Amniotic stem cell (primary cell): ENCODE measurements around the gene IQGAP2.
"Not testable (repeated sequence)": the region's sequence is repeated elsewhere in the genome, so short reads cannot be mapped to it uniquely, and the experiment has no call there.

Source experiments
- DNase-seq: peaks from one replicate; lab custom pipeline; 2025; lab: John Stamatoyannopoulos, UW

The IQGAP2 gene

DNA sequence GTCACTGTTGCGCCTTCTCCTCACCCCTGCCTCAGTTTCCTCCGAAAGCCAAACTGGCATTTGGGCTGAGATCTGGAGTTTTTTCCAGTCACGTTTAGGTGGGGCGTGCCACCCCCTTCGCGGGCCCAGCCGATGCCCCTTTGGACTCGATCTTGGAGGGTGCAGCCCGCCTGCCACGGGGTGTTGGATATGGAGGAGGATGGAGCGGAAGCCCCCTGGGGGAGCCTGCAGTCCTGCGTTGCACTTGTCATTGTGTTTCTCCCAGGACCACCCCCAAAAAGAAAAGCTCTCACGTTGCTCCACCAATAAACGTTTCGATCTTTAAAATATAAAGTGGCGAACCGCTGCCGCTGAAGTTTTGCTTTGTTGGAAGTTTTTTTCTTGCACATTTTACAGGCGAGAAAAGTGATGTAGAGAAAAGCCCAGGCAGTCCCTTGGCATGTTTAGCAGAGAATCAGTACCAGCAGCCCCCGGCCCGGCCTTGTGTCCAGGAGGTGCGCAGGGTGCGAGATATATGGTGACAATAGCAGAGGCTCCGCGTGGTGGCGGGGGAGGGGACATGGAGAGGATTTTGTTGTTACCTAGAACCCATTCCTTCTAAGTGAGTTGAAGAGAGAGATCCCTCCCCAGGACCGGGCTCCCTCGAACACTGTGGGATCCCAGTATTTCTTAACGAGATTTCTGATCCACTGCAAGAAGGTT lies 313.5 kb downstream of the IQGAP2 start:
- DNase-seq, result no peak

DNA sequence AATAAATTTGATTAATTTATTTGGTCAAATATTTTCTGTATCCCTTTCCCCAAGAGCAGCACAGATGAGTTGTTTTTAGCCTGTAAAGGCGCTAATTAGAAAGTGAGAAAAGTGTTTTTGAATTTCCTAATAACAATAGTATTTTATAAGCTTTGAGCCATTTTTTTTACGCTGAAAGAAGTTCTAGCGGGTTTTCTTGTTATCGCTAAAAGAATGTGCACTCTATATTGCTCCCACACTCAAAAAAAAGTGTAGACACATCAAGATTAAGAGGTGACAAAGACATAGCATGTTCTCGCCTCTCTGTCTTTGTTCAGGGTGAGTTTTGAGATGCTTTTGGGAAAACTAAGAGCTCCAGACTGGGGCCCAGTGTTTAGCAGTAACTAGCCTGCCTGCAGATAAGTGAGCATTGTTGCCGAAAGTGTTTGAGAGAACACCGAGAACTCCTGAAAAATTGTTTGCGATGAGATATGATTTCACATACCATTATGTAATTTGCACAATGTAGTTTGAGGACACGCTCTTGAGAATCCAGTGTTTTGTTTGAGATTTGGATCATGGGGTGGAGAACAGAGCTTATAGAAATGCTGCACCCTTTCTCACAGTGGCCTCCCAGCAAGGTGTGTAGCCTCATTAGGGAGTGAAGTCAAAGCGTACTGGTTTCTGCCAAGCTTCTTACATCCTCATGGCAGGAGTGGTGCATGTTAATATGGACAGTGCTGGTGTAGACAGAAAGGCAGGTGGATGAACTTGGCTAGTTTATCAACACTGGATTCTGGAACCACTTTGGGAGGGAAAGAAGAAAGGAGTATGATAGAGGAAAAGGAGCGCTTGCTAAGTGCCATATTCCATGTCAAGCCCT lies 314.4 kb downstream of the IQGAP2 start:
- no peak for DNase-seq

DNA sequence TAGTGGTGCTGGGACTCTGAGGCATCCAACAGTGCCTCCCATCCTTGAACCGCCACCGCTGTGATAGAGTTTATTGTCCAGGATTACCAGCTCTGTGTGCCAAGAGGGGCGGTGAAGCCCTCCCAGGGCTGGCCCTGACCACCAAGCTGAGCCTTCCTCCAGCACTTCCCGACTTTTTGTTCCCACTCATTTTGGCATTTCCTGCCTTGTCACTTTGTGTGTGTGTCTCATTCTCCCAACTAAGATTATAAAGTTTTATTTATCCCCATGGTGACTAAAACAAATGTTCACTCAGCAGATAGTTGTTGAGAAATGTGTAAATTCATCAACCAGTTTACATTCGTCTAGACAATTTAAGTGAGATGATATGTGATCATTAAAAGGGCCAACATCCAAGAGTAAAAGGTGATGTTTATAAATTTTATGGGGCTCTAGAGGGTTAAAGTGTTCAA lies 315.3 kb downstream of the IQGAP2 start:
- DNase-seq, result no peak

DNA sequence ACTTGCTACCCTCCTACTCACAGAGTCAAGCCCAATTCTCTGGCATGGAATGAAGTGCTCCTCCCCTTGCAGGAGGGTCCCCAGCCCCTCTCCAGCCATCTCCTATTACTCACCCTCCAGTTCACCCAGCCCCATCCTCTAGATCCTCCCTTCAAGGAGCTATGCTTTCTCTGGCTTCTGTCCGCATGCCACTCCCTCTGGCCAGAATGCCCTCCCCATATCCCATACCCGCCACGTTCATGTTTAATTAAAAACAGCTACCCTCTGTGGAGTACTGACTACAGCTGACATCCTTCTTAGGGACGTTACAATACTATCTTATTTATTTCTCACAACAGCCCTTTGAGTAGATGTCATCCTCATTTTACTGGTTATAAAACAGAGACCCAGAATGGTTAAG lies 315.8 kb downstream of the IQGAP2 start:
- no peak for DNase-seq

DNA sequence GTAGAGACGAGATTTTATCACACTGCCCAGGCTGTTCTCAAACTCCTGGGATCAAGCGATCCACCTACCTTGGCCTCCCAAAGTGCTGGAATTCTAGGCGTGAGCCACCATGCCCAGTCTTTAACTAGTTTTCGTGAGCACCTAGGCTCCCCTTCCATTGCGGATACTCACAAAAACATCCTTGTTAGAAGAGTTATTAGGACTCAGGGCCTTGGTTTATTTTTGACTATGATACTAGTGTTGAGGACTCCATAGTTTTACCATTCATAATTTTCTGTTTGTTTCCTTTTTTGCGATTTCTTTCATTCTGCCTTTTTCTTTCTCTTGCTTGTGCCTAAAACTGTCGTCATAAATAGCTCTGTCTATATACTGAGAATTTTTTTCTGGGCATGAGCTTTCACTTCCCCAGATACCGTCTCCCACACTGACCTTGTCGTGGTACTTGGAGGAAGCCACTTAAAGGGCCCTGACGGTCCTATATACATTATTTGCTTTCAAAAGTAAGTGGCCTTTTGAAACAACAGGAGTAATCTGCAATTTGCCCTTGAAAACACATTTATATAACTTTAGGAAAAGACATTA lies 318.0 kb downstream of the IQGAP2 start:
- no peak for DNase-seq

DNA sequence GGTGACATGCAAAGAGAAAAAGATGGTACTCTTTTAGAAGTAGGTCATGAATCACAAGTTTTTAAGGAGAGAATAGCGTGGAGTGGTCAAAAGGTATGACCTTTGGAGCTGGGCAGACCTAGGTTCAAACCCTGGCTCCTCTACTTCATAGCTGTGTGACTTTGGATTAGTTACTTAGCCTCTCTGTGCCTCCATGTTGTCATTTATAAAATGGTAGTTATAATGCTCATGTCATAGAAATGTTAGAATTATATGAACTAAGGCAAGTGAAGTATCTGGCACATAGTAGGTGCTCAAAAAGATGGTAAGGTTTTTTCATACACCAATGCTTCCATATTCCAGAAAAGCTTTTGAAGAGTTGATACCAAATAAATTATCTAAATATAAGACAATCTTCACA lies 320.2 kb downstream of the IQGAP2 start:
- no peak for DNase-seq

DNA sequence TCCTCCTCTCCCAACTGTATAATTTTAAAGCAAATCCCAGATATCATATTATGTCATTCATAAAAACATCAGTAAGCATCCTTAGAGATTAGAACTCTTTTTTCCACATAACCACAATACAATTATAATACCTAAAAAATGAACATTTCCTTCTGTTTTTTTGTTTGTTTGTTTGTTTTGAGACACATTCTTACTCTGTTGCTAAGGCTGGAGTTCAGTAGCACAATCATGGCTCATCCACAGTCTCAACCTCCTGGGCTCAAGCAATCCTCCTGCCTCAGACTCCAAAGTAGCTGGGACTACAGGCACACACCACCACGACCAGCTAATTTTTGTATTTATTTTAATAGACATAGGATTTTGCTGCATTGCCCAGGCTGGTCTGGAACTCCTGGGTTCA lies 320.8 kb downstream of the IQGAP2 start:
- DNase-seq, result no peak

DNA sequence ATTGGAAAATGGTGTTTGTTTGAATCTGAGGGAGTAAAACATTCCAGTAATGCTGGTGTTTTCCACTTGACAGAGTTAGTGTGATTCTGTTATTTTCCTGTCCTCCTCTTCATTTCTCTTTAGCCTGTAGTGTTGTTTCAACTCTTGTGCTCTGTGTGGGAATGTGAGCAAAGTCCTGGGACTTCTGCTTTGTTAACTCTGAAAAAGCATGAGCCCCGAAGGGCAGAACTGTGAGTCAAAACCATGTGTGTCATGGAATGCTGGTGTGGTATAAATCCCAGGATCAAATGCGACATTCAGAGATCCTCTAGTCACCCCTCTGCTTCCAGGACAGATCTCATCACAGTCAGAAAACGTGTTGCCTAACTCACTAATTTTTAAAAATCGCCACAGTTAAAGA lies 321.8 kb downstream of the IQGAP2 start:
- DNase-seq, result no peak

DNA sequence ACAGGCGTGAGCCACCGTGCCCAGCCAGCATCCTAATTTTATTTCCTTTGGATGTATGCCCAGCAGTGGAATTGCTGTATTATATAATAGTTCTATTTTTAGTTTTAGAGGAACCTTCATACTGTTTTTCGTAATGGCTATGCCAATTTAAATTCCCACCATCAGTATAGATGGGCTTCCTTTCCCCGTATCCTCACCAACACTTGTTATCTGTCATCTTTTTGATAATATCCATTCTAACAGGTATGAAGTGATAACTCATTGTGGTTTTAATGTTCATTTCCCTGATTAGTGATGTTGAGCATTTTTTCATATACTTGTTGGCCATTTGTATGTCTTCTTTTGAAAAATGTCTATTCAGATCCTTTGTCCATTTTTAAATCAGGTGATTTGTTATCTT lies 325.9 kb downstream of the IQGAP2 start:
- DNase-seq, result no peak

DNA sequence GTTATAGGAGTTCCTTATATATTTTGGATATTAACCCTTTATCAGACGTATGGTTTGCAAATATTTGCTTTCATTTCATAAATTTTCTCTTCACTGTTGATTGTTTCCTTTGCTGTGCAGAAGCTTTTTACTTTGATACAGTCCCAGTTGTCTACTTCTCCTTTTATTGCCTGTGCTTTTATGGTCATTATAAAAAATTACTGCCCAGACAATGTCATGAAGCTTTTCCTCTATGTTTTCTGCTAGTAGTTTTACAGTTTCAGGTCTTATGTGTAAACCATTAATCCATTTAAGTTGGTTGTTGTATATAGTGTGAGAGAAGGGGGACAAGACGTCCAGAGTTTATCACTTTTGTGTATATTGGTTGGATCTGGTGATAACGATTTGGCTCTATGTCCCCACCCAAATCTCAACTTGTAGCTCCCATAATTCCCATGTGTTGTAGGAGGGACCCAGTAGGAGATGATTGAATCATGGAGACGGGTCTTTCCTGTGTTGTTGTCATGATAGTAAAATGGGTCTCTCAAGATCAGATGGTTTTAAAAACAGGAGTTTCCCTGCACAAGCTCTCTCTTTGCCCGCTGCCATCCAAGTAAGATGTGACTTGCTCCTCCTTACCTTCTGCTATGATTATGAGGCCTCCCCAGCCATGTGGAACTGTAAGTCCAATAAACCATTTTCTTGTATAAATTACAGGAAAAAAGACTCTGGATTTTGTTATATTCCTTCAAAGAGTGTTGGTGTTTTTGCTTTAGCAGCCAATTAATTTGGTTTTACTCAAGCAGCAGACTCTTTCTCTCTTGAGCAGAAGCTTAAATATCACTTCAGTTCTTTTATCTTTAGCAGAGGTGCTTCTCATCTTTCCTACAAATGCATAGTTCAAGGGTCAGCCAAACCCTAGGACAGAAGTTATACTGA lies 326.5 kb downstream of the IQGAP2 start:
- no peak for DNase-seq

DNA sequence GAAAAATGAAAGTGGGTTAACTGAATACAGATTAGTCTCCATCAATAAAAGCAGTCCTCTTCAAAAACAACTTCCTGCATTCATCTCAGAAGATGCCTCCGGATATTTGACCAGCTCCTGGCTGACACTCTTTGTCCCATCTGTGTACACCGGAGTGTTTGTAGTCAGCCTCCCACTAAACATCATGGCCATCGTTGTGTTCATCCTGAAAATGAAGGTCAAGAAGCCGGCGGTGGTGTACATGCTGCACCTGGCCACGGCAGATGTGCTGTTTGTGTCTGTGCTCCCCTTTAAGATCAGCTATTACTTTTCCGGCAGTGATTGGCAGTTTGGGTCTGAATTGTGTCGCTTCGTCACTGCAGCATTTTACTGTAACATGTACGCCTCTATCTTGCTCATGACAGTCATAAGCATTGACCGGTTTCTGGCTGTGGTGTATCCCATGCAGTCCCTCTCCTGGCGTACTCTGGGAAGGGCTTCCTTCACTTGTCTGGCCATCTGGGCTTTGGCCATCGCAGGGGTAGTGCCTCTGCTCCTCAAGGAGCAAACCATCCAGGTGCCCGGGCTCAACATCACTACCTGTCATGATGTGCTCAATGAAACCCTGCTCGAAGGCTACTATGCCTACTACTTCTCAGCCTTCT lies 329.4 kb downstream of the IQGAP2 start:
- no peak for DNase-seq

DNA sequence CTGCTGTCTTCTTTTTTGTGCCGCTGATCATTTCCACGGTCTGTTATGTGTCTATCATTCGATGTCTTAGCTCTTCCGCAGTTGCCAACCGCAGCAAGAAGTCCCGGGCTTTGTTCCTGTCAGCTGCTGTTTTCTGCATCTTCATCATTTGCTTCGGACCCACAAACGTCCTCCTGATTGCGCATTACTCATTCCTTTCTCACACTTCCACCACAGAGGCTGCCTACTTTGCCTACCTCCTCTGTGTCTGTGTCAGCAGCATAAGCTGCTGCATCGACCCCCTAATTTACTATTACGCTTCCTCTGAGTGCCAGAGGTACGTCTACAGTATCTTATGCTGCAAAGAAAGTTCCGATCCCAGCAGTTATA lies 329.9 kb downstream of the IQGAP2 start:
- DNase-seq, result no peak

DNA sequence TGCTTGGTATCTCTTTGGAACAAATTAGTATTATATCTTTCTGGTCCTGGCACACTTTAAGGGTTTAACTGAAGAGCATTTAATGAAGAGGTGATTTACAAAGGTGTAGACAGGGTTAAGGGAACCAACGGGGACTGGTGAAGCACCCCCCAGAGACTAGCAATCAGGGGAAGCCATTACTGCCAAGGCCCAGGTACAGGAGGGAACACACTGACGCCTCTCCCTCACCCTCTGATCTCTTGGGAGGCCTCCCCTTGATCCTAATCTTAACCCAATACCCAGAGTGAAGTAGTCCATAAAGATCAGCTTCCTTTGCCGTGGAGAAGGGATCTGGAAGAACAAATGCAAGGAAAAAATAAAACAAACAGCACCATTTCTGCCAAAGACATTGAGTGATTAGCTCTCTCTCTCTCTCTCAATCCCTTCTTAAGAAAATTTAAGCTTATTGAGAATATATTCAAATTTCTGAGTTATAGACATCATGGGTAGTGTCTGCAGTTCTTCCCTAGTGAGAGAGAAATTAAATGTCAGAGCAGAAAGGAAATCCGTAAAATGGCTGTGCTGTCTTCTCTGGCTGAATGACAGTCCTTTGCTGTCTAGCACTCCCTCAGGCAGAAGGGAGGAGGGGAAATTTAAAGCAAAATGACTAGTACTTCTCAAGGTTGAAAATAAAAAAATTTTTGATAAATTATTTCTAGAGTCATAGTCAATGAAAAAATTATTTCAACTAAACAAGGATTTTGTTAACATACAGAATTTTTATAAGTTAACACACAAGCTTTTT lies 332.9 kb downstream of the IQGAP2 start:
- DNase-seq, result no peak

DNA sequence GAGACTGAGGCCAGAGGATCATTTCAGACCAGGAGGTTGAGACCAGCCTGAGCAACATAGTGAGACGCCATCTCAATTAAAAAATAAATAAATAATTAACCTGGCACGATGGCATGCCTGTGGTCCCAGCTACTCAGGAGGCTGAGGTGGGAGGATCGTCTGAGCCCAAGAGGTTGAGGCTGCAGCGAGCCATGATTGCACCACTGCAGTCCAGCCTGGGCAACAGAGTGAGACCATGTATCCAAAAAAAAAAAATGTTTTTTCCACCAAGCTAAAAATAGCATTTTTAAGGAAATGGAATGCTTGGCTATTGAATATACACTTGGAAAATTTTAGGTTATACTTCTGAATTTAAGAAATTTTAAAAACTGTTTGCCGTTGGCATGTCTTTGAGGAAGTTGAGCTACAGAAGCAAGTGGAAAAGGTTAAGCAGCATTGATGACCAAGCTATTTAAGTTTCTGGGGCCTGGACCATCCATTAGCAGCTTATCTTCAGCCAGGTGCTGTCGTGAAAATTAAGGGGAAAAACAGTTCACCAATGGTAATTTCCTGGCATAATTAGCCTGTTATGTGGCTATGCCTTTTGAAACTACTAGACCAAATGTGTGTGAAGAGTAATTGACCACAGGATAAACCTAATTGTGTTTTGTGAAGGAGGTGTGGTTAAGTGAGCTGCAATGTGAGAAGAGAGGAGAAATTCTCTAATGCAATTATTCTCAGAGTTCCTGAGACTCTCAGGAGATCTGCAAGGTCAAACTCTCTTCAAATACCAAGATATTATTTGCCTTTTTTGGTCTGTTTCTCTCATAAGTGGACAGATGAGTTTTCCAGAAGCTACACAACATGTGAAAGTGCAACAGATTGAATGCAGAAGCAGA lies 333.8 kb downstream of the IQGAP2 start:
- no peak for DNase-seq

DNA sequence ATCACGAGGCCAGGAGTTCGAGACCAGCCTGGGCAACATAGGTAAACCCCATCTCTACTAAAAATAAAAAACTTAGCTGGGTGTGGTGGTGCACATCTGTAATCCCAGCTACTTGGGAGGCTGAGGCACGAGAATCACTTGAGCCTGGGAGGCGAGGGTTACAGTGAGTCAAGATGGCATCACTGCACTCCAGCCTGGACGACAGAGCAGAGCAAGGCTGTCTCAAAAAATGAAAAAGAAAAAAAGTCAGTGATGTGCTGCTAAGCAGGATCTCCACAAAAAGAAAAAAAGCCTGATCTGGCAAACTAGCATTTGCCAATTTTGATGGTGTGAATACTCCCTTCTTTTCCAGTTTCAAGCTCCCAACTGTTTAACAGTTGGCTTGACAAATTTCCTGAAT lies 334.8 kb downstream of the IQGAP2 start:
- DNase-seq, result no peak

DNA sequence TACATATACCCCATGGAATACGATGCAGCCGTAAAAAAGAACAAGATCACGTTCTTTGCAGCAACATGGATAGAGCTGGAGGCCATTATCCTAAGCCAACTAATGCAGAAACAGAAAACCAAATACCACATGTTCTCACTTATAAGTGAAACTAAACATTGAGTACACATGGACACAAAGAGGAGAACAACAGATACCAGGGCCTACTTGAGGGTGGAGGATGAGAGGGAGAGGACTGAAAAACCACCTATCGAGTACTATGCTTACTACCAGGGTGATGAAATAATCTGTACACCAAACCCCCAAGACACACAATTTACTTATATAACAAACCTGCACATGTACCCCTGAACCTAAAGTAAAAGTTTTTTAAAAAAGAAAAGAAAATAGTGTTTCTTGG lies 338.4 kb downstream of the IQGAP2 start:
- not testable (repeated sequence) for DNase-seq

DNA sequence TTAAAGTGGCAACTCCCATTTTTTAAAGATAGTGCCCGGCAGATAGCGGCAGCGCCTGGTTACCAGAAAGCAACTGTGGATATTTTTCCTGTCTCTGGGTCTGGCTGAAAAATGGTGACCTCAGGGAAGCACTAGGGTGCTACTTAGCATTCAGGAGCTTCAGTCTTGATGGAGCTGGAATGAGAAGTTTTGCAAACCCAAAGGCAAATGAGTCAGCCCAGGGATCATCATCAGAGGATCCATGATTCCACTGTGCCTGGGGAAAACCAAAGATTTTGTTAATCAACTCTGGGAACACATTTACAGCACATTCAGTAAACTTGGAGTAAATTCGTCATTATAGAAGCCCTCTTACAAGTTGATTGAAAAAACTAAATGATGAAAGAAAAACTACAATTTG lies 339.5 kb downstream of the IQGAP2 start:
- no peak for DNase-seq

DNA sequence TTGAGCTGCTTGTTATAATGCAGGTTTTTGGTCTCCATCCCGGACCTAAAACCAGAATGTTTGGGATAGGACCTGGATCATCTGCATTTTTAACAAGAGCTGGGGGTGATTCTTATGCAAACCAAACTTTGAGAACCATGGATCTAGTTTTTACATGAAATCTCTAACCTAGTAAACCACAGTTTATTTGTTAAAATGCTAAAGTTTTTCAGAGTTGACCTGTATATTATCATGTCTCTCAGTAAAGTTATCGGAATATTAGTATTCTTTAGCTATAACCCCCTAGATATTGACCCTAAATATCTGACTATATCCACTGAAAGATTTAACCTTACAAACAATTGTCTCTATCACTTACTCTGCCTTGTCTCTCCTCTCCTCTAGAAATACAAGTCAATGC lies 341.5 kb downstream of the IQGAP2 start:
- no peak for DNase-seq

DNA sequence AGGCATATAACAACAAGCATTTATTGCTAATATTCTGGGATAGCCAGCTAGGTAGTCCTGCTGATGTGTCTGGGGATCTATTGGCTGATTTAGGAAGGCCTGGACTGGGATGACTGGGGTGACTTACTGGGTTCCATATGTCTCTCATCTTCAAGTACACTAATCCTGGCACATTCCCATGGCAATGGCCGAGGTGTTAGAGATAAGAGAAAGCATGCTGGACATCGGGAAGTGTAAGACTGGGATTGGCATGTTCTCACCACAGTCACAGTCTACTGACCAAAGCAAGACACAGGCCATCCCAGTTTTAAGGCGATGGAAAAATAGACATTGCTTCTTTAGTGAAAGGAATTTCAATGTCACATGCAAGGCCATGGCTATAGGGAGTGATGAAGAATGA lies 342.6 kb downstream of the IQGAP2 start:
- DNase-seq, result no peak

DNA sequence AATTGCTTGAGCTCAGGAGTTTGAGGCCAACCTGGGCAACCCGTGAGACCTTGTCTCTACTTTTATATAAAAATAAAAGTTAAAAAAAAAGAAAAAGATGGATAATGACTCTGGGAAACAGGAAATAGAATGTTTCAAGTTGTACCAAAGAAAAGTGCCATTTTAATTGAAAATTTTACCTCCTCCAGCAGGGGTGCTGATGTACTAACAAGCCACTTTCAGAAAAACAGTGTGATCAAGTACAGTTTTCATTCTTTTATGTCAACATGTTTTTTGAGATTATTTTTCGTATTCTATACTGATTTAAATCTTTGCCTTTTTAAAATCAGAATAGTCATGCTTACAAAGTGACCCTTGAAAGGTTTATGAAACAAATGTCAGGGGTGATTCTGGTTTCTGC lies 343.6 kb downstream of the IQGAP2 start:
- no peak for DNase-seq
